ENCODE measurements around the gene BTBD19. TPM values are rescaled to one million over a fixed set of nuclear protein-coding genes. Genes with fewer than 3 reads are reported as not detected.
"Not testable (repeated sequence)": the region's sequence is repeated elsewhere in the genome, so short reads cannot be mapped to it uniquely, and the experiment has no call there.

BTBD19 gene
- total RNA-seq, 1 donor from 2014 or later, result 5.9 TPM

DNA sequence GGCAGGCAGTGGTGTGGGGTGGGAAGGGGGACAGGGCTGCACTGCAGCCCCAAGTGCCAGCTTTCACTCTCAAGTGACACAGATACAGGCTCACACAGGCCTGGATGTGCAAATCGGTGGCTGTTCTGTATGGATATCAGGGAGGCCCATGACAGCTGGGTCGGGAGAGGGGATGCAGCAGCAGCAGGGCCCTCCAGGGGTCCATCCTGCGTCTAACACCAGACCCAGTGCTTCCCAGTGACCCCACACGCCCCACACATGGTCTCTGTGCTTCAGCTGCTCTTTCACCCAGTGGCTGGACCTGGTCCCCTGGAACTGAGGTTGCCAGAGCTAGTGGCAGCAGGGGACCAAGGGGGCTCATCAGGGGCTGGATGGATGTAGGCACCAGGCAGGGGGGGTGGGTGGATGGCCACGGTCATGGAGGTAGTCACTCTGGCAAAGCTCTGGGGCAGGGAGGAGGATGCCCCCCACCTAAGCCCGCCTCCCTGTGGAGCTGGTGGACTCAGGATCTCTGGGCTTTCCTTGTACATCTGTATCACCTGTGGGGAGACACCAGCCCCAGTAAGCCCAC is 13.9 kb downstream of the BTBD19 start:
- Mint-ChIP-seq H3K4me1 (ENCODE audit: low read depth, unreplicated experiment) (peaks cover 3% of the 10 kb centered on the region), H3K4me3 (ENCODE audit: unreplicated experiment) (no peak overlapping the region), H3K9me3 (ENCODE audit: unreplicated experiment) (peaks cover 13% of the 10 kb centered on the region), H3K27me3 (ENCODE audit: unreplicated experiment) (peaks cover 8% of the 10 kb centered on the region), H3K27ac (ENCODE audit: unreplicated experiment) (no peak overlapping the region), H3K36me3 (ENCODE audit: unreplicated experiment) (no peaks in the 10 kb centered on the region)
- TF ChIP-seq, protein P1, sequence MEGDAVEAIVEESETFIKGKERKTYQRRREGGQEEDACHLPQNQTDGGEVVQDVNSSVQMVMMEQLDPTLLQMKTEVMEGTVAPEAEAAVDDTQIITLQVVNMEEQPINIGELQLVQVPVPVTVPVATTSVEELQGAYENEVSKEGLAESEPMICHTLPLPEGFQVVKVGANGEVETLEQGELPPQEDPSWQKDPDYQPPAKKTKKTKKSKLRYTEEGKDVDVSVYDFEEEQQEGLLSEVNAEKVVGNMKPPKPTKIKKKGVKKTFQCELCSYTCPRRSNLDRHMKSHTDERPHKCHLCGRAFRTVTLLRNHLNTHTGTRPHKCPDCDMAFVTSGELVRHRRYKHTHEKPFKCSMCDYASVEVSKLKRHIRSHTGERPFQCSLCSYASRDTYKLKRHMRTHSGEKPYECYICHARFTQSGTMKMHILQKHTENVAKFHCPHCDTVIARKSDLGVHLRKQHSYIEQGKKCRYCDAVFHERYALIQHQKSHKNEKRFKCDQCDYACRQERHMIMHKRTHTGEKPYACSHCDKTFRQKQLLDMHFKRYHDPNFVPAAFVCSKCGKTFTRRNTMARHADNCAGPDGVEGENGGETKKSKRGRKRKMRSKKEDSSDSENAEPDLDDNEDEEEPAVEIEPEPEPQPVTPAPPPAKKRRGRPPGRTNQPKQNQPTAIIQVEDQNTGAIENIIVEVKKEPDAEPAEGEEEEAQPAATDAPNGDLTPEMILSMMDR (IDR thresholded peaks at IDR 0.05; ENCODE audit: partially characterized antibody, unreplicated experiment), result no peak
- DNase-seq, result peak; percentile 23

DNA sequence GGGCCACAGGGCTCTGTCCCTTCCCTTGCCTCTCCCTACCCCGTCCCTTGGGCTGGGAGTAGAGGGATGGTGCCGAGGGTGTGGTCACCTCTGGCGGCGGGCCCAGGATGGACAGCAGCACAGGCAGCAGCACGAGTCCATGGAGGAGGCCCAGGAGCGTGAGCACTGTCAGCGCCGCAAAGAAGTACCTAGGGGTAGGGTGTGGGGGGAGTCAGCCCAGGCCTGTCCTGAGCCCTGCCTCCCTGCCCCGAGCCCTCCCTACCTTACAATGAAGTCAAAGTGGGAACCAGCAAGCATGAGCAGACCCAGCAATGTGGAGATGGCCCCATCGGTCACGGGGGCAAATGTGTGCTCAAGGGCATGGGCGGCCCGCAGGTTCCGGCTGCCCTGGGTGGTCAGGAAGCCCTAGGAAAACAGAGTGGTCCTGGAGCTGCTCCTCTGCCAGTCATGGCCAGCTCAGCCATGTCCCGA is 14.7 kb downstream of the BTBD19 start:
- no peak overlapping the region for H3K27ac Mint-ChIP-seq (ENCODE audit: unreplicated experiment)
- no peaks in the 10 kb centered on the region for H3K36me3 Mint-ChIP-seq (ENCODE audit: unreplicated experiment)
- H3K9me3 Mint-ChIP-seq (ENCODE audit: unreplicated experiment), result peaks cover 11% of the 10 kb centered on the region
- H3K27me3 Mint-ChIP-seq (ENCODE audit: unreplicated experiment), result peaks cover 8% of the 10 kb centered on the region
- TF ChIP-seq, protein P1 (IDR thresholded peaks at IDR 0.05; ENCODE audit: partially characterized antibody, unreplicated experiment), result no peak
- no peak overlapping the region for H3K4me3 Mint-ChIP-seq (ENCODE audit: unreplicated experiment)
- peaks cover 3% of the 10 kb centered on the region for H3K4me1 Mint-ChIP-seq (ENCODE audit: low read depth, unreplicated experiment)
- peak; percentile 7 for DNase-seq

DNA sequence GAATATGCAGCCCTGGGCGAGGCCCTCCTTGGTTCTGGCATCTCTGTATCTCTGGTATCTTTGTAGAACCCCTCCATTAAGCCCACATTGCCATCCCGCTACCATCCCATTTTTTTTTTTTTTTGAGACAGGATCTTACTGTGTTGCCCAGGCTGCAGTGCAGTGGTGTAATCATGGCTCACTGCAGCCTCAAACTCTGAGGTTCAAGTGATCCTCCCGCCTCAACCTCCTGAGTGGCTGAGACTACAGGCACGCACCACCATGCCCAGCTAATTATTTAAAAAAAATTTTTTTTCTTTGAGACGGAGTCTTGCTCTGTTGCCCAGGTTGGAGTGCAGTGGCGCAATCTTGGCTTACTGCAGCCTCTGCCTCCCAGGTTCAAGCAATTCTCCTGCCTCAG is 16.1 kb downstream of the BTBD19 start:
- not testable (repeated sequence) for H3K27me3 Mint-ChIP-seq (ENCODE audit: unreplicated experiment); H3K36me3 Mint-ChIP-seq (ENCODE audit: unreplicated experiment); H3K4me1 Mint-ChIP-seq (ENCODE audit: low read depth, unreplicated experiment); H3K27ac Mint-ChIP-seq (ENCODE audit: unreplicated experiment); H3K4me3 Mint-ChIP-seq (ENCODE audit: unreplicated experiment); DNase-seq
- H3K9me3 Mint-ChIP-seq (ENCODE audit: unreplicated experiment), result peaks cover 11% of the 10 kb centered on the region

DNA sequence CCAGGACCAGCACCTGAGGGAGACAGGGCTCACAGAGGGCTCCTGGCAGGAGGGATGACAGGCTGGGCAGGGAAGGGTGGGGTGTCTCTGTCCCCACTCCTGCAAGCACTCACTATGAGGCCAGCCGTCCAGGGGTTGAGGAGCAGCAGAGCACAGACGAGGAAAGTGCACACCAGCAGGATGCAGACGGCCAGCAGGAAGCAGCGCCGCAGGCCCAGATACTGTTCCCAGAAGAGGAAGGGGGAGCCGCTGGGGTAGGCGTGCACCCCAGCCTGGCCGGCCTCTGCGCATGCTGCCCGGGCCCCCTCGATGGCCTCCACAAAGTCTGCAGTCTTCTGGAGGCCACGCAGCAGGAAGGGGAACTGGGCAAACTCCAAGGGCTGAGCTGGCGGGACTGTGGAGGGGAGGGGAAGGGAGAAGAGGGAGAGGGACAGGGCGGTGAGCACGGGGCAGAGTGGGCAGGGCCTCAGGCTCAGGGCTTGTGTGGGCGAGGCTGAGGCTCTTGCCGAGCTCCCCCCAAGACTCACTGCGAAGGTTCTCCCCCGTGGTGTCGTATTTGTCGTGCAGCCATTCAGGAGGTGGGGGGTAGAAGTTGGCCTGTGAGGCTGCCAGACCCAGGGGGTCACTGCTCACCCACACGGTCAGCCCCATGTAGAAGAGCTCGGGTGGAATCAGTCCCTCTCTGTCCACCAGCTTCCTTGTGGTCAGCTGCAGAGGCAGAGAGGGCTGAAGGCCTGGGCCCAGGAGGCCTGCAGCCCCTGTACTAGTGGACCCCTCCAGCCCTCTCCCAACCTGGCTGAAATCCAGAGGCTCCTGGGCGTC is 18.3 kb downstream of the BTBD19 start:
- TF ChIP-seq, protein P1 (IDR thresholded peaks at IDR 0.05; ENCODE audit: partially characterized antibody, unreplicated experiment), result no peak
- no peaks in the 10 kb centered on the region for H3K27me3 Mint-ChIP-seq (ENCODE audit: unreplicated experiment)
- H3K4me3 Mint-ChIP-seq (ENCODE audit: unreplicated experiment), result no peak overlapping the region
- no peaks in the 10 kb centered on the region for H3K4me1 Mint-ChIP-seq (ENCODE audit: low read depth, unreplicated experiment)
- H3K9me3 Mint-ChIP-seq (ENCODE audit: unreplicated experiment), result peaks cover 2% of the 10 kb centered on the region
- no peaks in the 10 kb centered on the region for H3K36me3 Mint-ChIP-seq (ENCODE audit: unreplicated experiment)
- H3K27ac Mint-ChIP-seq (ENCODE audit: unreplicated experiment), result no peak overlapping the region
- peak; percentile 13 for DNase-seq

DNA sequence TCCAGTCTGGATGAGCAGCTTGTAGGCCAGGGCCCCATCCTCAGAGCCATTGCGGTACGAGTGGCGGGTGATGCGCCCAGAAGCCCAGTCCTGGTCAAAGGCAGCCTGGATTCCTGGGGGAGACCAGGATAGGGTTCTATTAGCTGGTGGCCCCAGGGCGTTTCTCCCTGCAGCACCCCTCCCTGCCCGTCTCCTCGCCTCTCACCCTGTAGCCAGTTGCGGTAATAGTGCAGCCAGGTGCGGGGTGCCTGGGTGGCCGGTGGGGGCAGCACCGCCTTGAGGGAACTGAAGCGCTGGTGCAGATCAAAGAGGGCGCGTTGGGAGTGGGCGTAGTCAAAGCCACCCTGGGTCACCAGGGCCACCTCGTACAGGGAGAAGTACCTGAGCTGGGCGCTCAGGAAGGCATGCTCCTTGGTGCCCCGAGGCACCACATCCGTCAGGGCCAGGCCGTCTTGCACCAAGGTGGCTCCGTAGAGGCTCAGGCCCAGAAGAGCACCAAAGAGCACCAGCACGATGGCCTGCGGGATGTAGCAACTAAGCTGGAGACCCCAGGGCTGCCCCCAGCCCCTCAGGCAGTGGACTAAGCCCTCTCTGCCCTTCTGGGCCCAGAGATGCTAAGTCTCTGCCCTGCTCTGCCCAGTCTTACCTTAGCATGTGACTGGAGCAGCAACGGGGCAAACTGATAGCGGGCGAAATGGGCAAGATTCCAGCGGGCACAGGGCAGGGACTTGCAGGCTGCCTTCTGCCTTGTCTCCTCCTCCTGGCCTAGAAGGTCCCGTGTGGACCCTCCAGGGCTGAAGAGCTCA is 19.1 kb downstream of the BTBD19 start:
- Mint-ChIP-seq H3K27ac (ENCODE audit: unreplicated experiment) (no peak overlapping the region), H3K4me1 (ENCODE audit: low read depth, unreplicated experiment) (peaks cover 2% of the 10 kb centered on the region), H3K27me3 (ENCODE audit: unreplicated experiment) (no peaks in the 10 kb centered on the region), H3K4me3 (ENCODE audit: unreplicated experiment) (no peak overlapping the region), H3K9me3 (ENCODE audit: unreplicated experiment) (no peaks in the 10 kb centered on the region), H3K36me3 (ENCODE audit: unreplicated experiment) (no peaks in the 10 kb centered on the region)
- DNase-seq, result peak; percentile 5
- TF ChIP-seq, protein P1 (IDR thresholded peaks at IDR 0.05; ENCODE audit: partially characterized antibody, unreplicated experiment), result no peak

Measured in glutamatergic neuron (in vitro differentiated cells).